IPS-15b (cell line): Measurements from ENCODE around the gene GYPE.
"Not testable (repeated sequence)": the region's sequence is repeated elsewhere in the genome, so short reads cannot be mapped to it uniquely, and the experiment has no call there.

Experiments used
- H3K27me3 ChIP-seq: one replicate; pipeline ENCODE4 v1.6.1; 2013; ENCODE audit warnings: low read length; ENCODE audit not compliant: control insufficient read depth, insufficient read depth
- H3K36me3 ChIP-seq: one replicate; pipeline ENCODE4 v1.6.1; 2013; ENCODE audit warnings: low read length; ENCODE audit not compliant: control insufficient read depth, insufficient read depth
- H3K4me1 ChIP-seq: one replicate; pipeline ENCODE4 v1.6.1; 2013; ENCODE audit warnings: mild to moderate bottlenecking, low read length; ENCODE audit not compliant: control insufficient read depth, insufficient read depth
- H3K4me3 ChIP-seq: one replicate; pipeline ENCODE4 v1.5.1; 2013; ENCODE audit warnings: low read depth, low read length
- H3K9ac ChIP-seq: one replicate; pipeline ENCODE4 v1.6.1; 2013; ENCODE audit warnings: low read depth, mild to moderate bottlenecking, low read length
- H3K9me3 ChIP-seq: one replicate; pipeline ENCODE4 v1.6.1; 2013; ENCODE audit warnings: mild to moderate bottlenecking, low read length; ENCODE audit not compliant: control insufficient read depth, insufficient read depth

Gene GYPE

DNA sequence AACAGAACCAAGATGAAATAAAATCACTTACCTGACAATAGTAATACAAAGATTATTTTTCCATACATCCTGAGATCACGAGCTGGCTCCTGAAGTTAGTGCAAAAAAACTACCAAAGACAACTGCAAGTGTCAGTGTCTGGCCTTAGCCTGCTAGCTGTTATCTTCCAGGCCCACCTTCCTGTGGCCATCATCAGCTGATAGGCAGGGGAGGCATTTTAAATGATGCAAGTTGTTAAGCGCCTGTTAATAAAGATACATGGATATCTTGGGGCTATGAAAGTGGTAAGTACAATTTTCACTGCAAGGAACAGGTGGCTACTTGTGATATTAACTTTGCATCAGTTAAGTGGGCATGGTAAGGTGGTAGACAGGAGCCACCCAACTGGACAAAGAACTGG lies at the start of gene GYPE:
GYPE (minus strand) TSS at position 120 of the 400 bp plus-strand sequence; CDS start at position 68, 52 bp downstream.
- H3K9me3 ChIP-seq, H3K4me1 ChIP-seq, H3K36me3 ChIP-seq, H3K9ac ChIP-seq, H3K4me3 ChIP-seq, H3K27me3 ChIP-seq: not testable (repeated sequence)

GRCh38 chr4:143951458-143951972 lies 46.2 kb upstream of the GYPE start:
- H3K27me3 ChIP-seq, H3K36me3 ChIP-seq: not testable (repeated sequence)

GRCh38 chr4:143950967-143951366 lies 45.6 kb upstream of the GYPE start:
- H3K9ac ChIP-seq, H3K9me3 ChIP-seq, H3K27me3 ChIP-seq, H3K4me1 ChIP-seq, H3K4me3 ChIP-seq, H3K36me3 ChIP-seq: not testable (repeated sequence)

More at GRCh38 chr4:143951458-143951972, 46.2 kb upstream of the GYPE start:
- H3K9me3 ChIP-seq, H3K4me3 ChIP-seq, H3K4me1 ChIP-seq, H3K9ac ChIP-seq: not testable (repeated sequence)

DNA sequence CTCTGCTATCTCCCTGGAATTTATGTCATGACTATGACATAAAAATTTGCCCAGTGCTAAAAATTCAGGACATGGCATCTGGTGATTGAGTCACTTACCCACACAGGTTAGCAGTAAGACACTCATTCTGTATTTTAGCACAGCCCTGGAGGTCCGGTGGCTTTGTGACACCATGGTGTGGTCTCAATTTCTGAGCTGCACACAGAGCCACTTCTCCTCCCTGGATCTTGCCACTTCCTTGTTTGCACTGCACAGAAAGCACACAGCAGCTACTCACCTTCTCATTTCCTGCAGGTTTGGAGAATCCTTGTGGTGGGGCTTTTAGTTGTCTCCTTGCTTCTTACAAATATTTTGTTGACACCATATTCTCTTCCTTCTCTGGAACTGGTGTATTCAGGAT lies 44.8 kb upstream of the GYPE start:
- not testable (repeated sequence) for H3K9ac ChIP-seq, H3K9me3 ChIP-seq, H3K27me3 ChIP-seq, H3K36me3 ChIP-seq, H3K4me1 ChIP-seq, H3K4me3 ChIP-seq

- H3K9ac ChIP-seq, H3K27me3 ChIP-seq, H3K4me1 ChIP-seq, H3K4me3 ChIP-seq, H3K9me3 ChIP-seq, H3K36me3 ChIP-seq: not testable (repeated sequence)
Observed at GRCh38 chr4:143947493-143947892, 42.1 kb upstream of the GYPE start.

DNA sequence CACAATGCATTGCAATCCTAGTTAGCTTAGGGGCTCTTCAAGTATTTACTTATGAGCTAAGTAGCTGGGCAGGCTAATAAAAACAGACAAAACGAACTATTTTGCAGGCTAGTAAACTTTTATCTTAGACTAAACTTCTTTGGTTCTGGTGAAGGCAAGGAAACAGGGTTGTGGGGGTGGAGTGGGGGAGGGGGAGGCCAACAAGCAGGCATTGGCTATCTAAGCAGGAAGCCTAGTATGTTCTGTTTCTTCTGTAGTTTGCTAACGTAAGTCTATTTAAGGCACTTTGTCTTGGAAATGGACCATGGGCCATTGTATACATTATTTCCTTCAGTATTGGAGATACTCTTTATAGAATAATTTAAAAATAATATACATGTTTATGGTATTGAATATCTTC lies 35.3 kb upstream of the GYPE start:
- H3K36me3 ChIP-seq, H3K4me1 ChIP-seq, H3K27me3 ChIP-seq, H3K4me3 ChIP-seq, H3K9ac ChIP-seq, H3K9me3 ChIP-seq: not testable (repeated sequence)

DNA sequence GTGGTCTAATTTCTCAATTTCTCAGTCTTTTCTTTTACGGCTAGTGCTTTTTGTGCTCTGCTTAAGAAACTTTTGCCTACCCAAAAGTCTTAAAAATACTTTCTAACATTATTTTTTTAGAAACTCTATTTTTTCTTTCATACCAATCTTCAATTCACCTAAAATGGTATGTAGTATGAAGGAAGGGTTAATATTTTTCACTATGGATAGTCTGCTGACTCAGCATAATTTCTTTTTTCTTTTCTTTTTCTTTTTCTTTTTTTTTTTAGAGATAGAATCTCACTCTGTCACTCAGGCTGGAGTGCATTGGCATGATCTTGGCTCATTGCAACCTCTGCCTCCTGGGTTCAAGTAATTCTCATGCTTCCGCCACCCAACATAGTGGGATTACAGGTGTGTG lies 34.2 kb upstream of the GYPE start:
- no peaks in the 10 kb centered on the region for H3K9me3 ChIP-seq
- H3K36me3 ChIP-seq = no peaks in the 10 kb centered on the region
- no peak overlapping the region for H3K9ac ChIP-seq
- H3K27me3 ChIP-seq = no peaks in the 10 kb centered on the region
- no peaks in the 10 kb centered on the region for H3K4me1 ChIP-seq
- H3K4me3 ChIP-seq = no peak overlapping the region

- not testable (repeated sequence) for H3K4me3 ChIP-seq, H3K27me3 ChIP-seq, H3K9me3 ChIP-seq, H3K4me1 ChIP-seq, H3K9ac ChIP-seq, H3K36me3 ChIP-seq
Observed at GRCh38 chr4:143938890-143939289, 33.5 kb upstream of the GYPE start.

- H3K4me1 ChIP-seq = no peaks in the 10 kb centered on the region
- no peak overlapping the region for H3K9ac ChIP-seq
- H3K36me3 ChIP-seq = no peaks in the 10 kb centered on the region
- no peak overlapping the region for H3K4me3 ChIP-seq
- no peaks in the 10 kb centered on the region for H3K27me3 ChIP-seq
- H3K9me3 ChIP-seq = no peaks in the 10 kb centered on the region
Observed at GRCh38 chr4:143921181-143921580, 15.8 kb upstream of the GYPE start.

GRCh38 chr4:143916485-143916884 lies 11.1 kb upstream of the GYPE start:
- not testable (repeated sequence) for H3K9ac ChIP-seq, H3K36me3 ChIP-seq, H3K4me3 ChIP-seq, H3K4me1 ChIP-seq, H3K9me3 ChIP-seq, H3K27me3 ChIP-seq

DNA sequence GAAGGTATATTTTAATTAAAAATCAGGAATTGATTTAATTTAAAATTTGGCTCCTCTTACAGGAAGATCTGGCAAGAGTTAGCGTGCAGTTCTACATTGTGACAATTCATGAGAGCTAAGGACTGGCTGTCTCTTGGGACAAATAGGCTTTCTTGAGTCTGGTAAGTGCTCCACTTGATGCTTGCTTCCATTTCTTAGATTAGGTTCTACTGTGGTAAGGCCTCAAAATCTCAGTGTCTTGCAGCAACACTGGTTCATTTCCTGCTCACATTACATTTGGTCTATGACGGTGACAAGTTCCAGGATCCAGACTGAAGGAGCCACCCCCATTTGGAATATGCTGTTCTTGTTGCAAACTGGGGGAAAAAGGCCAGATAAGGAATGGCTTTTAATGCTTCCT lies 7.1 kb upstream of the GYPE start:
- H3K4me1 ChIP-seq, H3K36me3 ChIP-seq, H3K4me3 ChIP-seq, H3K9ac ChIP-seq, H3K27me3 ChIP-seq, H3K9me3 ChIP-seq: not testable (repeated sequence)

GRCh38 chr4:143911528-143912417 lies 6.4 kb upstream of the GYPE start:
- not testable (repeated sequence) for H3K9ac ChIP-seq, H3K27me3 ChIP-seq, H3K36me3 ChIP-seq, H3K4me3 ChIP-seq, H3K9me3 ChIP-seq, H3K4me1 ChIP-seq
